NCI-H1048 (cell line): Measurements from ENCODE around the gene KRTAP4-2.
"Not testable (repeated sequence)": the region's sequence is repeated elsewhere in the genome, so short reads cannot be mapped to it uniquely, and the experiment has no call there.

ENCODE experiments used
- DNase-seq: peaks from one replicate; lab custom pipeline; 2025; lab: John Stamatoyannopoulos, UW

The KRTAP4-2 gene

DNA sequence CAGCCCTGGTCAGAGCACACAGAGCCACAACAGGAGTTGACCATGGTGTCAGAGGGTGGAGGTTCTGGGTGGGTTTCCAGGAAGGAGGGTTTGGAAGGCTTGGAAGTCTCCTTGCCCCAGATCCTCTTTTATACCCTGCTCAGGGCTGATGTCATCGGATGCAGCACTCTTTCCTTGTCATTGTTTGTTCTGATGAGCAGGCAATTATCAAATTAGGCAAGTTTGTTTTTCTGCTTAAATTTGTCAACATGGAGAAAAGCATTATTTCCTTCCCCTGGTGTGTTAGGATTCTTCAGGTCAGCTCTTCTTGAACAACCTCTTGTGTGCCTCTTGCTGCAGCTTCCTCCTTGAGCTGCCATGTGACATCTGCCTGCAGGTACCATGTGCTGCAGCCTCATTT, 17.4 kb downstream of the KRTAP4-2 start, which contains the start of gene KRTAP4-4:
KRTAP4-4 (minus strand) TSS at position 101 of the 400 bp plus-strand sequence; CDS start at position 44, 57 bp downstream.
- no peak for DNase-seq

- not testable (repeated sequence) for DNase-seq
These were observed 17.8 kb downstream of the KRTAP4-2 start for GRCh38 chr17:41160190-41160589.

DNA sequence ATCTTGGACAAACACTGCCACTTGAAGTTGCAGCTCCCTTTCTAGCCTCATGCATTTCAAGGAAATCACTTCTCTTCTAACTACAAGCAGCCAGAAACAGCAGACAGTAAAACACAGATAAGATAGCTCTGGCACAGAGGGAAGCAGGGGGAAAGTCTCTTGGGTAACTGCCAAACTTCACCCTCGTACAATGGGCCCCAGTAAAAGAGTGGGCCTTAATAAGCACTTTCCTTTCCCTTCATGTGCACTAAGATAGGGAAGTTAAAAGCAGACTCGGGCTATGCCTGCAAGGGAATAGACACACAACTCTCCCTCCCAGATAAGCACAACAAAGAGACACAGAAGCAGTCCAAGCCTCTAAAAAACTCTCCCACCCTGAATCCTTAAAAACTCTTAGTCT, 24.2 kb downstream of the KRTAP4-2 start:
- DNase-seq, result no peak

- no peak for DNase-seq
These were observed 26.5 kb downstream of the KRTAP4-2 start for GRCh38 chr17:41151525-41151924.

DNA sequence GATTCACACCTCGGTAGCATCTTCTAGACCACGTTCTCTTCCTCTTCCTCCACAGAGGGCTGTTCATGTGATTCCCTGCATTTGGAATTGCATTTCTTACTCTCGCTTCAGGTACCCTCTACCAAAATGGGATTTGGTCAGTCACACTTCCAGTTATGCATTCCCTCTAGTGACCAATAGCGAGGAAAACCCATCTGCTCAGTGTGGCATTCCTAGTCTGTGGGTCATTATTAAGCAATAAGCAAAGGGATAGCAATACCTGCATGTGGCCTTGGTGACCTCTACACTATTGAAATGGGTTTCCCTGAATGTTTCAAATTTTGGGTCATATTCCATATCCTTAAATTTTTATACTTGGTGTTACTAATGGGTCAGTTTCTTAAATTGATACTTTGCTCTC, 28.0 kb downstream of the KRTAP4-2 start:
- DNase-seq, result no peak

GRCh38 chr17:41149652-41149985, 28.4 kb downstream of the KRTAP4-2 start, which contains the start of gene KRTAP4-5:
Gene KRTAP4-5 (minus strand): TSS chr17:41149825. CDS start chr17:41149767, 58 bp downstream.
- DNase-seq, result no peak

GRCh38 chr17:41148971-41149651, 28.9 kb downstream of the KRTAP4-2 start:
- DNase-seq, result not testable (repeated sequence)

DNA sequence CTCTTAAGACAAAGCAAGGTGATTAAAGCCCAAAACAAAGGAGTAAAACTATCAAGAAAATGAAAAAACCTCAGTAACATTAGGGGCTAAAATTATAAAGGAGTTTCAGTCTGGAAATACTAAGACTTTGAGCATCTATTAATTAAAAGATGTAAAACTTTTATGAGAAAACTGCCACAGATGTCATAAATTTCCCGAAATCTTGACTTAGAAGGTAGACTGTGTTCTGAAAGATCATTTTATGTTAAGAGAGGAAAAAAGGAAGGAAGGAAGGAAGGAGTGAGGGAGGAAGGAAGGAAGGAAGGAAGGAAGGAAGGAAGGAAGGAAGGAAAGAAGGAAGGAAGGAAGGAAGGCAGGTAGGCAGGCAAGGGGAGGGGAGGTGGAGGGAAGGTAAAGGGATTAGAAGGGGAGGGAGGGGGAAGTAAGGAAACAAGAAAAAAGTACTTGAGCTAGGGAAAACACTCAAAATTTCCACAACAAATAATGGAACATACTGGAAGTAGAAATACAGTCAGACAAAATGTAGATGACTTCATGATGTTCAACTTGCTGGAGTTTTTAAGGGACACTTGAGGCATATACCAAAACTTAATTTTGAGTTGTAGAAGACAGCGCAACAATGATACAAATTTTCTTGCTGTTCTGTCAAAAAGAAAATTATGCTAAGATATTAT, 30.4 kb downstream of the KRTAP4-2 start:
- DNase-seq, result no peak

DNA sequence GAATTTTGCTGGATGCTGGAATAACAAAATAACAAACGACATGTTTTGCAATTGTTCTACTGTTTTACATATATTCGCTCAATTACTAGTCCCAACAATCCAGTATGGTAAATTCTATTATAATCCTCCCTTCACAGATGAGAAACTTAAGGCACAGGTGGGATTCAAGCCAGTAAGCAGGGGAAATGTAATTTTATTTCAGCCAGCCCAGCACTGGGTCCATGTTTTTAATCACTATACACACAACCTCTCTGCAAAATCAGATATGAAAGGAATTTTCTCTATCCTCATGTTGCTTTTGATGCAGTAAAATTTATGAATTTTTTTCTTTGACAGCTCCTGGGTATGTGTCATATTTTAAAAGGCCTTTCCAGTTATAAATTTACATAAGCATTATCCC, 32.8 kb downstream of the KRTAP4-2 start:
- DNase-seq, result no peak

DNA sequence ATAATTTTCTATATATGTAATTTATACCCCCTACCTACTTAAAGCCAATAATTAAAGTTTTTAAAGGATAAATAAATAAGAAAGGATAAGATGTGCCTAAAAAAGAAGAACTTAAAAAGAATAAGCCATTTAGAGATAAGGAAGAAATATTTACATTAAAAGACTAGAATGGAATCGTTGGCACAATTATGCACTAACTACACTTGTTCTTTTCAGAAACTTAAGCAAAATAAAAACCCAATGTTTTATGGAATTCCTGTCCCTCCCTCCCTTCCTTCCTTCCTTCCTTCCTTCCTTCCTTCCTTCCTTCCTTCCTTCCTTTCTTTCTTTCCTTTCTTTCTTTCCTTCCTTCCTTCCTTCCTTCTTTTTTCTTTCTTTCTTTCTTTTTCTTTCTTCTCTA, 33.2 kb downstream of the KRTAP4-2 start:
- DNase-seq, result no peak

DNA sequence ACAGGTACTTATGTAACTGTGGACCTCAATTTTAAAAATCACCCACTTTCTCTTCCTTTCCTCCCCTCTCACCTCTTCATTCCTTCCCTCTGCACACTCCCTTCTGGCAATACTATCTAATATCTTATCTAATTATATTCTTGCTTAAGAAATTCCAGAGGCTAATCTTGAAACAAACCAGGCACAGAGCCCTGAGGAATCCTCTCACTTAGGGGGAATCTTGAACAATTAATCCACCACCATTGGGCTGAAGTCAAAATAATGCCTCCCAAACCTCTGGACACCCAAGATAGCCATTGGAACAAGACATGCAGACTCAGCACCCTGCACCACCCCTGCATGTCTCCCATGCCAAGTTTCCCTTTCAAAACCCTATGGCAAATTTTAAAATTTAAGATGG, 36.7 kb downstream of the KRTAP4-2 start:
- DNase-seq, result no peak

GRCh38 chr17:41140360-41141131, 37.5 kb downstream of the KRTAP4-2 start, which contains the start of gene KRTAP4-6:
Gene KRTAP4-6 (minus strand): TSS chr17:41140544. CDS start chr17:41140487, 57 bp downstream.
- no peak for DNase-seq

- DNase-seq, result not testable (repeated sequence)
These were observed 38.2 kb downstream of the KRTAP4-2 start for GRCh38 chr17:41139865-41140264.

DNA sequence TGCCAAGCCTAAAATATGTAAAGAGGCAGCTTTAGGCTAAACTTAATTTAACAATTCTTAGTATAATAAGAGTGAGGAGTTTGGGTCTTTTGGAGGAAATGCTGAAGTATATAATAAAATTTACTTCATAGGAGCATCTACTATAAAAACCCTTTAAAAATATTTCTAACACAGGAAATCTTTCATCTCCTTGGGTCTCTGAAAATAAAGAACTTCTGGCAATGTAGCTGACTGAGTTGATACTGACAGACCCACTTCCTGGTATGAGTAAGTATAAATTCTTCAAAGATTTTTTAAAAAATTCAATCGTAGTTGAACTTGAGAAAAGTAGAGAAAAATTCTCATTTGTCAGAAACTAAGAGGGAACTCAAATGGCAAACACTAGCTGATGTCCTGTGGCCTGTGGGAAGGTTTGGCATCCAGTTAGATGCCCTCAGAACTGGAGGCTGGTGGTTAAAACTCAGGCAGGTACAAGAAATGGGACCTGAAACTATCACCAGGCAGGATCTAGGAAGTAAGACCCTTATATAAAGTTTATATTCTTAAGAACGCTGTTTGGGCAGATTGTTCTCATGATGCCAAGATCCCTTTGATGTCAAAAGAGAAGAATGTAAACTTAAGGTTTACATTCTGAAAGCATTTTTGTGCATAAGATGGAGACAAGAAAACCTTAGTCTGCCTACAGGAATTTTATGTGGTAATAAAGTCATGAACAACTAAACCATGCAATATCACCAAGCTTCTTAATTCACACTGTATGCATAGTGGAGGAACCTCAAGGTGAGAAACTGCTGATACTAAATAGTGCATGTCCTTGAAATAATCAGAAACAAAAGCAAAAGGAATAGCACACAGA, 43.9 kb downstream of the KRTAP4-2 start:
- DNase-seq, result no peak

DNA sequence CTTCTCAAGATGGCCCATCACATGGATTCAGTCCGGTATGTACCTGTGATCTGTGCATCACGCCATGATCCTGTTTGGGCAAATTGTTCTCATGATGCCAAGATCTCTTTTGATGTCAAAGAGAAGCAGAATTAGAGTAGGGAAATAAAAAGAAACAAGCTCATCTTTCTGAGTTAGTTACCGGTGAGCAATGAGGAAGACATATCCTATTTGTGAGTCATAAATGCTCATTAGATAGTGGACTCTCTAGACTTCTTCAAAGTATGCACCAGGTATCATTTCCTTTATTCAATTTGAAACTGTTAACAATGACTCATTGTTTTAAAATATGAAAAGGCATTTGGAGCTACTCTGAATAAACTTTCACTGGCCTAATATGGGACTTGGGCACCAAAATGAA, 46.0 kb downstream of the KRTAP4-2 start:
- DNase-seq, result no peak
